ENCODE data around the gene GNPAT. TPM values are rescaled to one million over a fixed set of nuclear protein-coding genes. Genes with fewer than 3 reads are reported as not detected.

Gene GNPAT
- total RNA-seq, 1 experiment from 2014 or later: 42.8 TPM

GRCh38 chr1:231217056-231217455, 24.0 kb upstream of the GNPAT start (continued):
- TF ChIP-seq CTCF (IDR thresholded peaks at IDR 0.05 in 2 of 3, conservative IDR thresholded peaks at IDR 0.05 in 1 of 3; ENCODE audit: borderline replicate concordance in 1 of 3, insufficient read depth in 1 of 3, low read depth in 2 of 3, low read length in 2 of 3): no peak
- TF ChIP-seq ELF1 (IDR thresholded peaks at IDR 0.05; ENCODE audit: borderline replicate concordance, low read depth): no peak
- TF ChIP-seq ZBTB33 (IDR thresholded peaks at IDR 0.05; ENCODE audit: extremely low read depth, insufficient replicate concordance, low read length): no peak

- Histone ChIP-seq H3K9me3 (ENCODE audit: control insufficient read depth in 1 of 2, insufficient read depth in 1 of 2, low read depth in 1 of 2, low read length in 2 of 2) (no peaks in the 10 kb centered on the region), H3K79me2 (ENCODE audit: insufficient read depth, low read length) (no peaks in the 10 kb centered on the region), H3K9ac (ENCODE audit: low read length) (no peak overlapping the region), H3K4me1 (ENCODE audit: control insufficient read depth in 1 of 2, insufficient read depth in 2 of 2, low read length in 2 of 2) (peaks cover 32% of the 10 kb centered on the region in 2 experiments; a peak in 3 of 4 replicates), H3K27me3 (ENCODE audit: insufficient read depth, low read length) (no peaks in the 10 kb centered on the region), H3K4me3 (replicated peaks in 1 of 2; ENCODE audit: low read depth in 1 of 2, low read length in 2 of 2) (no peak overlapping the region), H3K27ac (ENCODE audit: low read depth, low read length) (no peak overlapping the region), H3K36me3 (ENCODE audit: control insufficient read depth in 1 of 2, insufficient read depth in 2 of 2, low read length in 2 of 2) (no peaks in the 10 kb centered on the region), H3K4me2 (ENCODE audit: low read length) (no peak overlapping the region), H2AFZ (ENCODE audit: low read depth, low read length, poor library complexity, severe bottlenecking) (no peak overlapping the region), H3K9me2 (ENCODE audit: insufficient read depth) (no peaks in the 10 kb centered on the region), H4K20me1 (ENCODE audit: insufficient read depth) (no peaks in the 10 kb centered on the region)
- RAD21 ChIA-PET (ENCODE audit: low non-redundant PET in 1 of 2, low total read pairs in 2 of 2, uncharacterized antibody in 2 of 2, unreplicated experiment in 2 of 2): no interaction called here
- no TSS peak for BruUV-seq (replicated peaks)
- POLR2A ChIA-PET: no interaction called here
- intact Hi-C loops (cut with micrococcal nuclease): no loop called here
- CTCF ChIA-PET: no interaction called here
- DNase-seq (ENCODE audit: low read depth, low spot score) (no peak), ATAC-seq (no peak)
- TF ChIP-seq JUND (IDR thresholded peaks at IDR 0.05) (no peak), MAX (IDR thresholded peaks at IDR 0.05) (no peak), REST (IDR thresholded peaks at IDR 0.05; ENCODE audit: low read depth) (no peak), ZNF274 (IDR thresholded peaks at IDR 0.05; ENCODE audit: low read depth, low read length) (no peak), SP1 (IDR thresholded peaks at IDR 0.05; ENCODE audit: low read depth) (no peak), ATF3 (IDR thresholded peaks at IDR 0.05) (no peak), POLR2AphosphoS5 (IDR thresholded peaks at IDR 0.05; ENCODE audit: low read depth, low read length) (no peak), RAD21 (IDR thresholded peaks at IDR 0.05; ENCODE audit: low read depth) (no peak), SRF (IDR thresholded peaks at IDR 0.05; ENCODE audit: low read depth) (no peak), EGR1 (IDR thresholded peaks at IDR 0.05; ENCODE audit: low read depth) (no peak), ZBTB33 (IDR thresholded peaks at IDR 0.05; ENCODE audit: extremely low read depth, insufficient replicate concordance, low read length) (no peak), CBX3 (IDR thresholded peaks at IDR 0.05; ENCODE audit: low read depth) (no peak), FOSL1 (IDR thresholded peaks at IDR 0.05; ENCODE audit: low read depth) (no peak), CEBPB (IDR thresholded peaks at IDR 0.05; ENCODE audit: low read depth) (no peak)
Measured at GRCh38 chr1:231218078-231218477, 22.9 kb upstream of the GNPAT start.
